HG03558 (cell line): Measurements from ENCODE around the gene CSGALNACT2.
"Not testable (repeated sequence)": the region's sequence is repeated elsewhere in the genome, so short reads cannot be mapped to it uniquely, and the experiment has no call there.

Source experiments
- ATAC-seq: cut with Tn5 transposase; IDR thresholded peaks from one replicate; pipeline ENCODE4 v1.9.1; 2021; ENCODE audit warnings: moderate number of reproducible peaks; ENCODE audit not compliant: unreplicated experiment; ENCODE audit errors: extremely low read depth

The CSGALNACT2 gene

DNA sequence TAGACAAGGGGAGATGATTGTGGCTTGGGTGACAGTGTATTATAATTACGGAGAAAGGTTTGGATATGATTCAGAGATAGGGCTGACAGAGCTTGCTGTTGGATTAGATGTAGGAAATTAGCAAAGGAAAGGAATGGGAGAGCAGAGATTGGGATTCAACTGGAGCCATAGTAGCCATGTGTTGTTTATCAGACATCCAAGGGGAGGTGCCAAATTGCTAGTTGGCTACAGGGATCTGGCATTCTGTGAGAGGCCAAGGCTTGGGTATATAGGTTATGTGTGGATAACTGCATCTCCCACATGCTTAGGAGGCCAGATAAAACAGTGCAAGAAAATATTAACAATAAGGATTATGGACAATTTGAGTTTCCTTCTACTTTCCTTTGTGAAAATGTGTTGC lies 34.9 kb downstream of the CSGALNACT2 start:
- ATAC-seq: no peak

DNA sequence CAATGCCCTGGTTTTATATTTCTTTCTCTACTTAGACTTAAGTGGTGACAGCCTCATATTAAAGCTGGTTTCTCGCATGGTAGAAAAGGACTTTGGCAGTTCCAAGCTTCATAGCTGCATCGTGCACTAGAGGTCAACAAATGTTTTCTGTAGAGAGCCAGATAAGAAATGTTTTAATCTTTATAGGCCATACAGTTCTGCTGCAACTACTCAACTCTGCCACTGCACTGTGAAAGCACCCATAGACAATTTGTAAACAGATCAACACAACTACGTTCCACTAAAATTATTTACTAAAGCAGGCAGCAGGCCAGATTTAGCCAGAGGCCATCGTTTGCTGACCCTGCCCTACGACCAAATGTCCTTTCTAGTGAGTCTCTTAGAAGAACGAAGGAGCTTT lies 36.7 kb downstream of the CSGALNACT2 start:
- no peak for ATAC-seq

DNA sequence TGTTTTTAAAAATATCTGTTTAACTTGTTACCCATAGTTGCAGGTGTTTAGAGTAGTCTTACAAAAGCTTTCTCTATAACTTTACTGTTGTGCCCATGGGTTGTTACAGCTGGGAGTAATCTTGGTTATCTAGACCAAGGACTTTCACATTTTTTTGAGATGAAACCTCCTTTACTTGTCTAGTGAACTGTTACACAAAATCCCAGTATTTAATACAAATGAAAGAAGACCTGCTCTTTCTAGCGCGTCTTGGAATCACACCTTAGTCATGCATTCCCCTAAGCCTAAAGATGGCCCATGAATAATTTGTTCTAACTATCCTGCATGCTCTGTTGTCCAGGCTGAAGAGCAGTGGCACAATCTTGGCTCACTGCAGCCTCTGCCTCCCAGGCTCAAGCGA lies 38.0 kb downstream of the CSGALNACT2 start:
- no peak for ATAC-seq

DNA sequence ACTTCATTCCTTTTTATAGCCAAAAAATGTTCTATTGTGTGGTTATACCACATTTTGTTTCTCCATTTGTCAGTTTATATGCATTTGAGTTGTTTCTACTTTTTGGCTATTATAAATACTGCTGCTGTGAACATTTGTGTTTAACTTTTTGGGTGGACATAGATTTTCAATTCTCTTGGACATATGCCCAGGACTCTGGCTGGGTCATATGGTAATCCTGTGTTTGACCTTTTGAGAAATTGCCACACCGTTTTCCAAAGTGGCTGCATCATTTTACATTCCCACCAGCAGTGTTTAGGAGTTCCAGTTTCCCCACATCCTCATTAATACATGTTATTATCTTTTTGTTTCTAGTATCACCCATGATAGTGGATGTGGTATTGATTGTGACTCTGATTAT lies 39.4 kb downstream of the CSGALNACT2 start:
- ATAC-seq: no peak

DNA sequence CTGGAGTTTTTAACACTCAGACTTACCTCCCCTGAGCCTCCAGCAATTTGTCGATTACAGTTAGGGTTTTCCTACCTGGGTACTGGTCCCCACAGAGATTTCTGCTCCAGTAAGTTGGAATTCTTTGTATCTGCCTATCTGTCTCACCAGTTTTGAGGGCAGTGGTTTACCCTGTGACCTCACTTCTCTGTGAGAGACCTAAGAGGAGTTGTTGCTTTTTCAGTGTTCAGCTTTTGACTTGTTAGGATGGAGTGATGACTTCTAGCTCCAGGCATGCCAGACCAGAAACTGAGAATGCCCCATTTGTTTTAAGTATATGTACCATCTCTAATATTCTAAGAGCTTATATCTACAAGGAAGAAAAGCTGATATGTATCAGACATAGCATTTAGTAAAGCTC lies 42.9 kb downstream of the CSGALNACT2 start:
- ATAC-seq: no peak

DNA sequence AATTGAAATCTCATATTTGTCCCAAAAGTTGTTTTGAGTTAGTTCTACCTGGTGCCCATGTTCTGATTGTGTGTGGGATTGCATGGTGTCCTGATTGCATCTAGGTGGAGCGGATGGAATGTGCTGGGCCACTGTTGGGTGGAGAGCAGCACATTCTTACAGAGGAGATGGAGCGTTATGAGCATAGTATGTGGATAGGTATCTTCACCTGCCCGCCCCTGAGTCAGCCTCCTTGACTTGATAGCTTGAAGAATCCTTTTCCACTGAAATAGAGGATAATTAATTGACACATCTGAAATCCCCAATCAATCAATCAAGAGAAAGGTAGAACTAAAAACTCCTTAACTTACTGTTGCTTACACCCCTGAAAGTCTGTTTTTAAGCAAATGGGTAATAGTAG lies 45.5 kb downstream of the CSGALNACT2 start:
- not testable (repeated sequence) for ATAC-seq

DNA sequence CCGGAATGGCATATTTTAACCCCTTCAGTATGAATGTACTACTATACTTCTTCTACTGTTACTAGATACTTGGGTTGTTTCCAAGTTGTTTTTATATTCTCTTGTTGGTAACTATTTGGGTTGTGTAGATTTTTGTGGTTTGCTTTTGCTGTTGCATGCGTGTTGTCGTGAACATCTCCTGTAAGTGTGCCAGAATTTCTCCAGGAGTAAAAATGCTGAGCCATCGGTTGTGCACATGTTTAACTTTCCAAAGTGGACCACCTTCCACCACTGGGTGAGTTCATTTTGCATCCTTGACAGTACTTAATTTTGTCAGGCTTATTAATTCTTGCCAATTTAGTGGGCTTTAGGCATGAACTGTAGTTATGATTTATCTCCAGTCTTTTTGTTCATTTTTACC lies 47.9 kb downstream of the CSGALNACT2 start:
- no peak for ATAC-seq

DNA sequence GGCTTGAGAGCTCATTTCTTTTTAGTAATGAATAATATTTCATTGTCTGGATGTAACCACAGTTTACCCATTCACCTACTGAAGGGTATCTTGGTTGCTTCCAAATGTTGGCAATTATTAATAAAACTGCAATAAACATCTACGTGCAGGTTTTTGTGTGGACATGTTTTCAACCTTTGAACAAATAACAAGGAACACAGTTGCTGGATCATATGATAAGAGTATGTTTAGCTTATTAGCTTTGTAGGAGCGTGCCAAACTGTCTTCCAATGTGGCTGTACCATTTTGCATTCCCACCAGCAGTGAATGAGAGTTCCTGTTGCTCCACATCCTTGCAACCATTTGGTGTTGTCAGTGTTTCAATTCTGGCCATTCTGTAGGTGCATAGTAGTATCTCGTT lies 49.0 kb downstream of the CSGALNACT2 start:
- ATAC-seq: no peak

DNA sequence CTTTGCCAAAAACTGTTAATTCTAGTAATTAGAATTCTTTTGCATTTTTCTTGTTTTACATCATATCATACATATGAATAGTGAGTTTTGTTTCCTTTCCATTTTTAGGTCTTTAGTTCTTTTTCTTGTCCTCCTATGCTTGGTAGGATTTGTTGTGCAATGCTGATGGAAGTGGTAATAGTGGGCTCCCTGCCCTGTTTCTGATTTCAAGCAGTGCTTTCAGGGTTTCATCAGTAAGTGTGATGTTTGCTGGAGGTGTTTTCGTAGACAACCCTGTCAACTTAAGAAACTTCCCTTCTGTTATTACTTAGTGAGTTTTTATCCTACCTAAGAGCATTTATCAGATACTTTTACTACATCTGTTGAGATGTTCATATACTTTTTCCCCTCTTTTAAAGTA lies 50.5 kb downstream of the CSGALNACT2 start:
- ATAC-seq: no peak

DNA sequence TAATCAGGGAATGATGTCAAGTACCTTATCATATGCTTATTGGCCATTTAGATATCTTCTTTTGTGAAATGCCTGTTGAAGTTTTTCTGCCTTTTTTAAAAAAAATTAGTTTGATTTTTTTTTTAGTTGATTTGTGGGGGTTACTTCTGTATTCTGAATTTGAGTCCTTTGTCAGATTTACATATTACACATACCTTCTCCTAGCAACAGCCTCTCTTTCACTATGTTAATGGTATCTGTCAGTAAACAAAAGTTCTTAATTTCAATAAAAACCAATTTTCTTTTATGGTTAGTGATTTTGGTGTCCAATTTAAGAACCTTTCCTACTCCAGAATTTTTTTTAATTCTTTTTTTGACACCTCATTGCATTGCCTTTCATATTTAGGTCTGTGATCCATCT lies 52.0 kb downstream of the CSGALNACT2 start:
- no peak for ATAC-seq

DNA sequence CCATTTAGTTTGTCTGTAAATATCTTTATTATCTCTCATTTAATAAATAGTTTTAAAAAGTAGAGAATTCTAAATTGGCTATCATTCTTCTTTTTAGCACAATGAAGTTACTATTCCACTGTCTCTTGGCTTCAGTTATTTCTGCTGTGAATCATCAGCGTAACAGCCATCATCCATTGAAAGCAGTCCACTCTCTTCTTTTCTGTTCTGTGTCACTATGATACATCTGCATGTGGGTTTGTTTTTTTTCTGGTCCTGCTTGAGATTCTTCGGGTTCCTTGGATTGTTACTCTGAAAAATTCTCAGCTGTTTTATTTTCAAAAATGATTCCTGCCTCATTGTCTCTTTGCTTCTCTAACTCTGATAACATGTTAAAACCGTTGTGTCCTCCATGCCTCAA lies 52.5 kb downstream of the CSGALNACT2 start:
- no peak for ATAC-seq

DNA sequence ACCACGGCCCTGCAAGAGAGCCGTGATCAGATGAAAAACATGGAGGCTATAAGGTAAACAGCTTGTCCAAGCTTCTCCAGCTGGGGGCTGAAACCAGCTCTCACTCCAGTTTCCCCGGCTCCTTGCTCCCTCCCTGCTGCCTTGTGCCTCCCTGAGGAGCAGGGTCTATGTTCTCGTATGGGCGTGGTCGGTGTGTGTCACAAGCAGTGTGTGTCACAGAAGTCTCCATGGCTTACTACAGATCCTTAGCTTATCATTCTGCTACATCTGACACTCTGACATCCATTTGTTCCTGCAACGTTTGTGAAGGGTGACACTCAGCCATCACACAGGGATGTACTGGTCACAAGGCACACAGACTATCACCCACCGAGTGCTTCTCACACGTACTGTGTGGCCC lies 54.6 kb downstream of the CSGALNACT2 start:
- ATAC-seq: no peak

DNA sequence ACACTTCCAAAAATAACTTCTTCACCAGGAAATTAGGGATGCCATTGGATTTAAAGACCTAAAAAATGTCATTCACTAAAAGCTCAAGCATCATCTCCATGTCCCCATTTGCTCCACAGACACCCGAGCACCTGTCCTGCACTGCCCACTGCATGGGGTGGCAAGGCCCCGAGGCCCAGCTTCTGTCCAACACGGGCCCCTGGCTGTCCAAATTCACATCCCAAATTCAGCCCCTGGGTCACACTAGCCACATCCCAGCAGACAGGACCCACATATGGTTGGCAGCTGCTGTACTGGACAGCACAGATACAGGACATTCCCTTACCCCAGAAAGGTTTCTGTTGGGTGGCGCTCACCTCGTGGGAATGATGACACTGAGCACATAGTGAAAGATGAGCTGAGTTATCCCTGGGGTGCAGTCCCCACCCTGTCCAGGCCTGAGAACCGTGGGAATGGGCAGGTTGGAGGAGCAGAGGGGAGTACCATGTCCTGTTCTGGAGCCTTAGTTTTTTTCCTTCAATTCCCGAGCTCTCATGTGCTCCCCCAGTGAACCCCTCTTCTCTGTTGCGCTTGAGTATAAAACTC lies 55.3 kb downstream of the CSGALNACT2 start:
- no peak for ATAC-seq

DNA sequence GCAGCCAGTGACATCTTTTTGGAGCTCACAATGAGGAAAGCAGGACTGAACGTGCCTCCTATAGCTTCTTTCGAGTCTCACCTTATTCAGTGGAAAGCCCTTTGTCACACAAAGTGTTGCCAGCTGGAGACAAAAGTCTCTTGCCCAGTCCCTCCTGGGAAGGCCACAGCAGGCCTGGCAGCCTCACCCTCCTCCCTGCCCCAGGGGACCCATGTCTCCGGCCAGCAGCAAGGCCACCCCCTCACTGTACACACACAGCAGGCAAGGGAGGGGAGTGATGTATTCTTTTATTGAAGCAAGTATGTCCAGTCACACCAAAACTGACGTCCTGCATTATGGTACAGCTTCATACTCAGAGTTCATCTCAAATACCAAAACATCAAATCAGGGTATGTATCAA lies 56.0 kb downstream of the CSGALNACT2 start:
- no peak for ATAC-seq

DNA sequence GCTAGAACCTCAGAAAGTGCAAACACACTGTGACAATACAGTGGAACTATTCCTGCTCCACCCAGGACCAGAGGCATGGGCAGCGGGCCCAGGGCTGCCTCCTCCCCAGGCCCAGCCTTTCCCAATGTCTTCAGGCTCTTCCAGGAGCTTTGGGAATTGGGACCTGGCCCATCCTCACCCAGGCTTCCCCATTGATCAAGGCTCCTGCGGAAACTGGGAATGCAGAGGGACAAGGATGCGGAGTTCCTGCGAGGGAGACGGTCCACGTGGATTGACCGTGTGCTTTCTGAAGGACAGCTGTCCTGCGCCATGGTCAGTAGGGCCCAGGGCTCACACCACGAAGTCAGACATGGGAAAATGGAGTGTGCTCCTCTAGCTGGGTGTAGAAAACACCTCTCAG lies 56.6 kb downstream of the CSGALNACT2 start:
- ATAC-seq: no peak

DNA sequence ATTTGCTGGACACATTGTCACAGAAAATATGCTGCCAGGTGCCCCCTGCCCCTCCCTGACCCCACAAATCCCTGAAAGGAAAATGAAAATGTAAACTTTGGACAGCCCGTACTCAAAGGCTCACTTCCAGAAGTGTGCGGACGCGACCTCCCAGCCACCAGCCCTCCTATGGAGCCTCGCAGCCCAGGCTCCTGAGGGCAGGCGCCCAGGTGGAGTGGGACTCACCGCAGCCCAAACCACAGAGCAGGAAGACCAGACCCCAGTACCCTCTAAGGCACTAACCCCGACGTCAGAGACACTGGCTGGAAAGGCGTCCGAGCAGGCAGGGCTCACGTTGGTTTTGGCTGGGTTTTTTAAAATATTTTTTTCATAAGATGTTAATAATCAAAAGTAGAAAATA lies 57.3 kb downstream of the CSGALNACT2 start:
- ATAC-seq: no peak

DNA sequence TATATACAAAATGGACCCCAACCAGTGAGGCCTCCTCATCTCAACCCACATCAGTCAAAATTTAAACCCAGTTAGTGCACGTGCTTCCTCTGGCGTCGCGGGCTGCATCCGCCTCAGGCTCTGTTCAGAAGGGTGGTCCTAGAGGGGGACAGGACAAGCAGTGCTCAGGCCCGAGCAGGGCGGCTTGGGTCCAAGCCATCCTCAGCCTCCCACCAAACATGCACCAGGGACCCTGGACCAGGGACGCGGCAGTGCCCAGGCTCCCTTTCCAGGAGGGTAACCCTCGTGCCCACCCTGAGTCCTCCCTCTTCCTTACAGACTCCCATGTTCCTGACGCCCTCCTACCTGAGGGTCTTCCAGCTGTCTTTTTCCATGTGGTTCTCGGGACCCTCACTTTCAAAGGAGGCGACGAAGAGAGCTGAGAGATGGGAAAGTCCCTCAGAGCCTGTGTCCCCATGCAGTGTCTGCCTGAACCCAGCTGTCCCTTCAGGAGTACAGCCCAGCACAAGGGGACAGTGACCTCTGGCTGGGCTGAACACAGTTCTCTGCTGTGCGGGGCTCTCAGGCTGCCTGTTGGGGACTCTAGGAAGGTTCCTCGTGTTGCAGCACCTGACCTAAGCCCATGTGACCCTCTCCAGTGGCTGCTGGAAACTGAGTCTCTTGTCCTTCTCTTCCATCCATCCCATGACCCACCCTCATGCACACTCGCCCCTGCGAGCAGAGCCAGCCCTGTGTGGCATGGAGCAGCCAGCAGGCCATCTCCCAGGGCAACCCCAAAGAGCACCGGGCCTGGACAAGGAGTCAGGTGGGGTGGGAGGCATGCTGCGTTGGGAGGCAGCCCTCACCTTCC lies 58.1 kb downstream of the CSGALNACT2 start:
- ATAC-seq: no peak

DNA sequence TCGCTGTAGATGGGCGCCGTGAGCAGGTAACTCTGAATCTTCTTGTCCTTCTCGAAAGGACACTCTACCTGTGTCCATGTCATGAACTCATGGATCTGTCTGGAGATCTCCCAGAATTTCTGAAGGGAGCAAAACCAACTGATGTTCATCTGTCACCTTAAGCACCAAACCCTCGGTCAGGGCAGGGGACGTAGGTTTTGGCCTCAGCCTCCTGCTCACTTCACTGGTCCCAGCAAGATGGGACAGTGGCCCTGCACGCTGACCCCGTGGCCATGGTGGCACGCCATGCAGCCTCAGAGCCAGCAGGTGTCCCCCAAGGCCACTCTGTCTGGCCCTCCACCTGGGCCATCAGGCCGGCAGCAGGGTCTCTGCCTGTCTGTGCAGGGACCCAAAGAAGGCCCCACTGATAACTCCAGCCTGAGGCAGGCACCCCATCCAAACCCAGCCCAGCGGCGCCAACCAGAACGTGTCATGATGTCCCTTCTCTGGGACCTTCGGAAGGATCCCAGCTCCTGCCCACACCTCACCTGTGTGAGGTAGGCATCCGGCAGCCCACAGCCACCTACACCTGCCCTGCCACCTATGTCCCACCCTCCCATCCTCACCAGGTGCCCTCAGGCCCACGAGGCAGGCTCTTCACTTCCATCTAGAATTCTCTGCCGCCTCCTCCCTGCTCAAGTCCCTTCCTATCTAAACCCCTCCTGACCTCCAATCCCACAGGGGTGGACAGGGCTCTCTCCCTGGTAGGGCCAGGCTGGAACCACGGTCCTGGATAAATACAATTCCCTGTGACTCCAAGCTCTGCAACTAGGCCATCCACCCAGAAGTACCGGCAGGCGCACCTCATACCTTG lies 59.0 kb downstream of the CSGALNACT2 start:
- no peak for ATAC-seq

DNA sequence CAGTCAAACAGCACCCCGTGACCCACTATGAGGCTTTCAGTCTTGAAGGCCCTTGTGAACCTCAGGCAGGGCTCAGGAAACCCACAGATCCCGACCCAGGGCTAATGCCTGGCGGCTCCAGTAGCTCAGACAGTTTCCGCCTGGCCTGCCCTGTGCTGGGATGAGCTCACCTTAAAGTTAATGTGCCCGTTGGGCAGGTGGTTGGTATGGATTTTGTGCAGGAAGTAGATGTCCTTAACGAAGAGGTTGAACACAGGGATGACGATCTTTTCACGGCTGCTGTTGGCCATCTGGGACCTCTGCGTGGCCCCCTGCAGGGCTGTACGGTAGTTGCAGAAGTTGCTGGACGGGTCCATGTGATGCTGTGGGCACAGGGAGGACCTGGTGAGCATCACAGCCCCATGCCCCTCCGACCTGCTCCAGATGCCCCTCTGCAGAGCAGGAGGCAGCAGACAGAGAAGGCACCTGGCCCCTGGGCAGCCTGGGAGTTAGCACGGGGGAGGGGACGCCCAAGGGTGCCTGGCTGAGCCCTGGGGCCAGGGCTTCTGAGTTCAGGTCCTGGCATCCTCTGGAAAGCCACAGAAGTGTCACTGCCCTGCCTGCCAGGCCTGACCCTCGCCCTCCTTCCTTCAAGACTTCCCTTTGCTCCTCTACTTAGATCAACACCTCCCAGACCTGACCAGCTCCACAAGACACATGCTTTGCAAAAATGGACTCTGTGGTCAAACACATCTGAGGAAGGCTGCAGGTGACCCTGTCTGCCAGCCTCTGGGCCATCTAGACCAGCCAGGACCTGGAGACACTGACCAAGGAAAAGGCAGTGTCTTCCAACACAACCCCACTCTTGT lies 59.8 kb downstream of the CSGALNACT2 start:
- ATAC-seq: no peak

DNA sequence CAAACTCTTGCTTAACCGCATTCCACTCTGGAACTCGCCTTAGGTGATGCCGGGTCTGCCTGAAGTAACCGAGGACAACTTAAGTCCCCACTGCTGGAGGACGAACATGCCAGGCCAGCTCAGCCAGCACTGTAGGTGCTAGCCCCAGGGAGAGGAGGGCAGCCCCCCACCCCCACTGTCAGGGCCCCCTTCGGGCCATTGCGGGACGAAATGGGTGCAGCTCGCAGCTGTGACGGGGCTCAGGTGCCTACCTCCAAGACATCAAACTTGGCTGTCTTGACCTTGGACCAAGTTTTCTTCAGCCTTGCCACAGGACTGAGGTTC lies 60.4 kb downstream of the CSGALNACT2 start:
- no peak for ATAC-seq
